ENCODE results near the gene CDH13. TPM values are rescaled to one million over a fixed set of nuclear protein-coding genes. Genes with fewer than 3 reads are reported as not detected.

The CDH13 gene
- total and polyA plus RNA-seq, 2 donors (not counting 1 experiment from before 2014, with no cell fraction given), result 27.6 to 96.7 TPM

DNA sequence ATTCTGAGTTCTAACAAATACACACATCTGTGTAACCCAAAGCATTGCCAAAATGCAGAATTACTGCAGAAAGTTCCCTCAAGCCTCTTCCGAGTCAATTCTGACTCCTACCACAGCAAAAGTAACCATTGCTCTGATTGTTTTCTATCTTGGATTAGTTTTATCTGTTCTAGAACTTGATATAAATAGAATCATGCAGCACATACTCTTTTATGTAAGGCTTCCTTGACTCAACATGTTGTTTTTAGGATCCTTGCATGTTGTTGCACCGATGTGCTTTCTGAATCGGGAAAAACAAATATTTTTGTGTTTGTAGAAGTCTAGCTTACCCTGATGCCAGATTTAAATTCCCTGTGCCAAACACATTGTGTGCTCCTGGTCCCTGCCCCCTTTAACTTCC lies 140.4 kb downstream of the CDH13 start:
- Histone ChIP-seq H3K4me1 (ENCODE audit: control insufficient read depth, extremely low read depth, insufficient read depth, low read length) (no peaks in the 10 kb centered on the region), H3K79me2 (ENCODE audit: control insufficient read depth, insufficient read depth, low read length) (no peaks in the 10 kb centered on the region), H3K27ac (ENCODE audit: insufficient read depth, low read length) (no peak overlapping the region), H3K4me2 (ENCODE audit: extremely low read depth, insufficient read depth, low read length) (no peak overlapping the region), H3K4me3 (replicated peaks in 1 of 4; ENCODE audit: control extremely low read depth in 1 of 4, insufficient read depth in 1 of 4, low read depth in 3 of 4, low read length in 4 of 4) (no peak overlapping the region), H3K9ac (ENCODE audit: insufficient read depth, low read length) (no peak overlapping the region), H3K36me3 (ENCODE audit: control insufficient read depth, insufficient read depth, low read length) (no peaks in the 10 kb centered on the region), H2AFZ (ENCODE audit: low read length) (no peak overlapping the region), H3K9me3 (ENCODE audit: control insufficient read depth, insufficient read depth, low read depth, low read length) (no peaks in the 10 kb centered on the region), H4K20me1 (ENCODE audit: control insufficient read depth, extremely low read depth, insufficient read depth, low read length) (no peaks in the 10 kb centered on the region), H3K27me3 (ENCODE audit: control insufficient read depth, insufficient read depth, low read length) (no peaks in the 10 kb centered on the region)
- no peak for DNase-seq (ENCODE audit: low read depth in 2 of 2)
- TF ChIP-seq, protein P1, sequence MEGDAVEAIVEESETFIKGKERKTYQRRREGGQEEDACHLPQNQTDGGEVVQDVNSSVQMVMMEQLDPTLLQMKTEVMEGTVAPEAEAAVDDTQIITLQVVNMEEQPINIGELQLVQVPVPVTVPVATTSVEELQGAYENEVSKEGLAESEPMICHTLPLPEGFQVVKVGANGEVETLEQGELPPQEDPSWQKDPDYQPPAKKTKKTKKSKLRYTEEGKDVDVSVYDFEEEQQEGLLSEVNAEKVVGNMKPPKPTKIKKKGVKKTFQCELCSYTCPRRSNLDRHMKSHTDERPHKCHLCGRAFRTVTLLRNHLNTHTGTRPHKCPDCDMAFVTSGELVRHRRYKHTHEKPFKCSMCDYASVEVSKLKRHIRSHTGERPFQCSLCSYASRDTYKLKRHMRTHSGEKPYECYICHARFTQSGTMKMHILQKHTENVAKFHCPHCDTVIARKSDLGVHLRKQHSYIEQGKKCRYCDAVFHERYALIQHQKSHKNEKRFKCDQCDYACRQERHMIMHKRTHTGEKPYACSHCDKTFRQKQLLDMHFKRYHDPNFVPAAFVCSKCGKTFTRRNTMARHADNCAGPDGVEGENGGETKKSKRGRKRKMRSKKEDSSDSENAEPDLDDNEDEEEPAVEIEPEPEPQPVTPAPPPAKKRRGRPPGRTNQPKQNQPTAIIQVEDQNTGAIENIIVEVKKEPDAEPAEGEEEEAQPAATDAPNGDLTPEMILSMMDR (conservative IDR thresholded peaks at IDR 0.05 in 1 of 2, IDR thresholded peaks at IDR 0.05 in 1 of 2; ENCODE audit: low read depth in 1 of 2, low read length in 2 of 2), result no peak
- TF ChIP-seq EZH2 (IDR thresholded peaks at IDR 0.05; ENCODE audit: low read length, missing control alignments), result no peak

DNA sequence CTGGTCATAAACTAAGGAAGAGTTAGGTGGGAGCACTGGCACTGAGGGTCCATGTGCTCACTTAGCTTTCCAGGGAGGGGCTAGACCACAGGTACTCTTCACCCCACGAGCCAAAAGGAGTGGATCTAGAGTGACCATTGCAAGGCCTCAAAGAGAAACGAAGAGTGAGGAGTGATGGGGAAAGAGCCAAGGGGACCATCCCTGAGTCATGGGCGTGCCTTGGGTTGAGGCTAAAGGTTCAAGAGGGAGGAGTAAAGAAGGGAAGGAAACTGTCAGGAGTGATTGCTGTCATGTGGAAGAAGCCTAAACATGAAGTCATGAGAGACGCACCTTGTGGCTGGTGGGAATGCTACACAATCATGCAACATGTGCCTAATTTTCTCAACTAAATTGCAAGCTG lies 141.0 kb downstream of the CDH13 start:
- Histone ChIP-seq H3K4me1 (ENCODE audit: control insufficient read depth, extremely low read depth, insufficient read depth, low read length) (no peaks in the 10 kb centered on the region), H3K79me2 (ENCODE audit: control insufficient read depth, insufficient read depth, low read length) (no peaks in the 10 kb centered on the region), H2AFZ (ENCODE audit: low read length) (no peak overlapping the region), H3K4me2 (ENCODE audit: extremely low read depth, insufficient read depth, low read length) (no peak overlapping the region), H3K4me3 (replicated peaks in 1 of 4; ENCODE audit: control extremely low read depth in 1 of 4, insufficient read depth in 1 of 4, low read depth in 3 of 4, low read length in 4 of 4) (no peak overlapping the region), H3K36me3 (ENCODE audit: control insufficient read depth, insufficient read depth, low read length) (no peaks in the 10 kb centered on the region), H3K9ac (ENCODE audit: insufficient read depth, low read length) (no peak overlapping the region), H3K9me3 (ENCODE audit: control insufficient read depth, insufficient read depth, low read depth, low read length) (no peaks in the 10 kb centered on the region), H3K27ac (ENCODE audit: insufficient read depth, low read length) (no peak overlapping the region), H3K27me3 (ENCODE audit: control insufficient read depth, insufficient read depth, low read length) (no peaks in the 10 kb centered on the region), H4K20me1 (ENCODE audit: control insufficient read depth, extremely low read depth, insufficient read depth, low read length) (no peaks in the 10 kb centered on the region)
- no peak for TF ChIP-seq EZH2 (IDR thresholded peaks at IDR 0.05; ENCODE audit: low read length, missing control alignments)
- TF ChIP-seq, protein P1 (conservative IDR thresholded peaks at IDR 0.05 in 1 of 2, IDR thresholded peaks at IDR 0.05 in 1 of 2; ENCODE audit: low read depth in 1 of 2, low read length in 2 of 2), result no peak
- DNase-seq (ENCODE audit: low read depth in 2 of 2), result no peak

DNA sequence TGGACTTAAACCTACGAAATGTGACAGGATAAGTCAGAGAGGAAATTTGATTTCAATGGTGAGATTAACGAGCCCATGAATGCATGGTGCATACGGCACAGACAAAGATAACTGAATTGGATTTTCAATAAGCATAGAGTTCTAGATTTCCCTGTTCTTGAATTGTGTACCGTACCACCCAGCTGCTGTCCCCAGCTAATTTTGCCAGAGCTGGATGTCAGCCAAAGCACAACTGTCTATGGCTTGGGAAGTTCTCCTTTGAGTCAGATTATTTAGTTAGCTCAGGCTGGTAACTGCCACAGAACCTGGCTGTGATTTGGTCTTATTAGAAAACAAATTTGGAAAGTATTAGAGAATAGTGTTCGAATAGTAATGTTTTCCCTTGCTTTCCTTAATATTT lies 143.1 kb downstream of the CDH13 start:
- no peaks in the 10 kb centered on the region for H3K79me2 ChIP-seq (ENCODE audit: control insufficient read depth, insufficient read depth, low read length)
- H4K20me1 ChIP-seq (ENCODE audit: control insufficient read depth, extremely low read depth, insufficient read depth, low read length), result no peaks in the 10 kb centered on the region
- H3K9me3 ChIP-seq (ENCODE audit: control insufficient read depth, insufficient read depth, low read depth, low read length), result no peaks in the 10 kb centered on the region
- no peak for TF ChIP-seq EZH2 (IDR thresholded peaks at IDR 0.05; ENCODE audit: low read length, missing control alignments)
- TF ChIP-seq, protein P1 (conservative IDR thresholded peaks at IDR 0.05 in 1 of 2, IDR thresholded peaks at IDR 0.05 in 1 of 2; ENCODE audit: low read depth in 1 of 2, low read length in 2 of 2), result no peak
- no peak overlapping the region for H3K27ac ChIP-seq (ENCODE audit: insufficient read depth, low read length)
- no peak overlapping the region for H3K4me2 ChIP-seq (ENCODE audit: extremely low read depth, insufficient read depth, low read length)
- H2AFZ ChIP-seq (ENCODE audit: low read length), result no peak overlapping the region
- no peak for DNase-seq (ENCODE audit: low read depth in 2 of 2)
- H3K27me3 ChIP-seq (ENCODE audit: control insufficient read depth, insufficient read depth, low read length), result no peaks in the 10 kb centered on the region
- H3K36me3 ChIP-seq (ENCODE audit: control insufficient read depth, insufficient read depth, low read length), result no peaks in the 10 kb centered on the region
- H3K4me1 ChIP-seq (ENCODE audit: control insufficient read depth, extremely low read depth, insufficient read depth, low read length), result no peaks in the 10 kb centered on the region
- H3K9ac ChIP-seq (ENCODE audit: insufficient read depth, low read length), result no peak overlapping the region
- H3K4me3 ChIP-seq (replicated peaks in 1 of 4; ENCODE audit: control extremely low read depth in 1 of 4, insufficient read depth in 1 of 4, low read depth in 3 of 4, low read length in 4 of 4), result no peak overlapping the region

All from fibroblast of lung (primary cell).